Osteoblast (primary cell): ENCODE results near the gene NSF. TPM values are rescaled to one million over a fixed set of nuclear protein-coding genes. Genes with fewer than 3 reads are reported as not detected.

Experiments
- DNase-seq: peaks from one replicate; pipeline ENCODE4 v3.0.0; 2011; ENCODE audit warnings: low spot score, mixed read lengths; ENCODE audit not compliant: insufficient read length; ENCODE audit errors: missing footprints
- H2AFZ ChIP-seq: 2 replicates; pipeline ENCODE4 v1.6.0; 2011; ENCODE audit warnings: mild to moderate bottlenecking, low read length
- H3K27ac ChIP-seq: 2 replicates; pipeline ENCODE4 v1.5.1; 2011; ENCODE audit warnings: mild to moderate bottlenecking, low read depth, low read length, moderate library complexity
- H3K27me3 ChIP-seq: 2 replicates; pipeline ENCODE4 v1.6.0; 2012; ENCODE audit warnings: mild to moderate bottlenecking, control low read depth, inconsistent platforms, low read length, moderate library complexity; ENCODE audit not compliant: insufficient read depth
- H3K36me3 ChIP-seq: 2 replicates; pipeline ENCODE4 v1.5.1; 2011; ENCODE audit warnings: mild to moderate bottlenecking, low read length, control low read depth, moderate library complexity; ENCODE audit not compliant: insufficient read depth
- H3K4me1 ChIP-seq: 2 replicates; pipeline ENCODE4 v1.5.1; 2011; ENCODE audit warnings: mild to moderate bottlenecking, low read length, control low read depth, moderate library complexity; ENCODE audit not compliant: insufficient read depth
- H3K4me2 ChIP-seq: 2 replicates; pipeline ENCODE4 v1.6.0; 2011; ENCODE audit warnings: mild to moderate bottlenecking, low read length; ENCODE audit not compliant: insufficient read depth
- H3K4me3 ChIP-seq: fragments of 200-600 bp; sonication (generic); 3 replicates; pipeline ENCODE4 v1.5.1; 2012; ENCODE audit warnings: mild to moderate bottlenecking, low read length, inconsistent platforms; ENCODE audit not compliant: insufficient read depth
- H3K79me2 ChIP-seq: 2 replicates; pipeline ENCODE4 v1.6.0; 2012; ENCODE audit warnings: mild to moderate bottlenecking, low read length, control low read depth, inconsistent platforms; ENCODE audit not compliant: insufficient read depth
- H3K9me3 ChIP-seq: 2 replicates; pipeline ENCODE4 v1.5.1; 2011; ENCODE audit warnings: low read depth, low read length, control low read depth
- H4K20me1 ChIP-seq: 2 replicates; pipeline ENCODE4 v1.6.0; 2012; ENCODE audit warnings: mild to moderate bottlenecking, low read length, control low read depth; ENCODE audit not compliant: insufficient read depth
- CTCF ChIP-seq: IDR thresholded peaks from 2 replicates; pipeline ENCODE4 v1.5.1; 2011; ENCODE audit warnings: mild to moderate bottlenecking, low read depth, low read length, moderate library complexity; ENCODE audit errors: extremely low read depth
- total RNA-seq: library from RNA; depleted of rRNA; stranded (reverse); fragments of >200 nt; gene quantifications from 2 replicates; pipeline ENCODE4 v1.2.3, GENCODE V29; 2012

NSF gene
- total RNA-seq, 1 donor, result 72.7 TPM

- Histone ChIP-seq H4K20me1 (no peaks in the 10 kb centered on the region), H3K4me2 (no peak overlapping the region), H3K9me3 (no peaks in the 10 kb centered on the region), H3K27ac (no peak overlapping the region), H3K4me3 (no peak overlapping the region), H3K36me3 (peaks cover 20% of the 10 kb centered on the region), H3K79me2 (no peaks in the 10 kb centered on the region), H3K27me3 (no peaks in the 10 kb centered on the region), H2AFZ (no peak overlapping the region), H3K4me1 (no peaks in the 10 kb centered on the region)
- no peak for TF ChIP-seq CTCF
- DNase-seq, result no peak
Observed at GRCh38 chr17:46758614-46759013, 168.1 kb downstream of the NSF start.

GRCh38 chr17:46759141-46759540, 168.7 kb downstream of the NSF start:
- H3K79me2 ChIP-seq, result no peaks in the 10 kb centered on the region
- H3K4me2 ChIP-seq, result no peak overlapping the region
- no peak for TF ChIP-seq CTCF

GRCh38 chr17:46763416-46763815, 172.9 kb downstream of the NSF start:
- H3K4me1 ChIP-seq, result peaks cover 13% of the 10 kb centered on the region
- no peaks in the 10 kb centered on the region for H3K27me3 ChIP-seq
- no peak overlapping the region for H3K27ac ChIP-seq
- no peak overlapping the region for H3K4me3 ChIP-seq
- no peak overlapping the region for H3K4me2 ChIP-seq
- H3K9me3 ChIP-seq, result no peaks in the 10 kb centered on the region
- H3K79me2 ChIP-seq, result no peaks in the 10 kb centered on the region
- TF ChIP-seq CTCF, result no peak
- DNase-seq, result no peak
- H3K36me3 ChIP-seq, result no peaks in the 10 kb centered on the region
- H4K20me1 ChIP-seq, result no peaks in the 10 kb centered on the region
- H2AFZ ChIP-seq, result no peak overlapping the region

More at GRCh38 chr17:46759141-46759540, 168.7 kb downstream of the NSF start:
- Histone ChIP-seq H3K9me3 (no peaks in the 10 kb centered on the region), H3K27me3 (no peaks in the 10 kb centered on the region), H3K4me1 (no peaks in the 10 kb centered on the region), H2AFZ (no peak overlapping the region), H3K4me3 (no peak overlapping the region), H4K20me1 (no peaks in the 10 kb centered on the region), H3K36me3 (peaks cover 20% of the 10 kb centered on the region), H3K27ac (no peak overlapping the region)
- DNase-seq, result no peak

GRCh38 chr17:46764000-46764708, 173.7 kb downstream of the NSF start:
- DNase-seq, result no peak
- TF ChIP-seq CTCF, result no peak
- Histone ChIP-seq H3K4me2 (peak overlapping the region; percentile 26), H3K79me2 (no peaks in the 10 kb centered on the region), H3K36me3 (no peaks in the 10 kb centered on the region), H3K27me3 (no peaks in the 10 kb centered on the region), H2AFZ (no peak overlapping the region), H4K20me1 (no peaks in the 10 kb centered on the region), H3K9me3 (no peaks in the 10 kb centered on the region), H3K27ac (peak overlapping the region; percentile 10), H3K4me3 (no peak overlapping the region), H3K4me1 (peaks cover 13% of the 10 kb centered on the region)
